Vagina (tissue), 2 donors: ENCODE data around the gene MANEAL. TPM values are rescaled to one million over a fixed set of nuclear protein-coding genes. Genes with fewer than 3 reads are reported as not detected.

ENCODE experiments used
- DNase-seq, 2 donors: peaks; one replicate each; pipeline ENCODE4 v3.0.0-alpha.2; 2017; ENCODE audit errors: extremely low spot score in 2 of 2
- H3K27ac ChIP-seq: fragments of 200-600 bp; sonication (generic); one replicate; pipeline ENCODE4 v1.5.1; 2019
- H3K27me3 ChIP-seq: fragments of 200-600 bp; sonication (generic); one replicate; pipeline ENCODE4 v1.5.1; 2019
- H3K36me3 ChIP-seq, 2 donors: fragments of 200-600 bp; sonication (generic); one replicate each; pipeline ENCODE4 v1.5.1; 2017 to 2019
- H3K4me1 ChIP-seq: fragments of 200-600 bp; sonication (generic); one replicate; pipeline ENCODE4 v1.5.1; 2019
- H3K4me3 ChIP-seq, 2 donors: fragments of 200-600 bp; sonication (generic); 1 replicate in 1 of 2; 2 replicates in 1 of 2; pipeline ENCODE4 v1.5.1; 2016 to 2019
- H3K9me3 ChIP-seq: fragments of 200-600 bp; sonication (generic); one replicate; pipeline ENCODE4 v1.5.1; 2019
- POLR2A ChIP-seq, 2 donors: fragments of 450-650 bp; IDR thresholded peaks; one replicate each; pipeline ENCODE4 v1.6.1; 2017; ENCODE audit warnings: antibody characterized with exemption in 2 of 2, mild to moderate bottlenecking in 2 of 2, moderate library complexity in 2 of 2
- POLR2AphosphoS5 ChIP-seq, 2 donors: sonication (generic); formaldehyde crosslinking; IDR thresholded peaks; one replicate each; pipeline ENCODE4 v1.9.0; 2017; ENCODE audit warnings: antibody characterized with exemption in 2 of 2, mild to moderate bottlenecking in 2 of 2, low read depth in 1 of 2; ENCODE audit not compliant: insufficient read depth in 1 of 2
- intact Hi-C: fragments of 100-400 bp; cut with DNase I; formaldehyde crosslinking; loops from one replicate; pipeline ENCODE4 v1.15.1; 2023
- total RNA-seq: library from RNA; depleted of rRNA; stranded (reverse); fragments of >200 nt; gene quantifications from one replicate; pipeline ENCODE4 v1.2.3, GENCODE V29; 2016
- TF ChIP-seq, protein P1 (sequence below), 3 experiments: fragments of 450-650 bp in 2 of 3; fragments of 200-600 bp in 1 of 3; sonication (generic) in 1 of 3; IDR thresholded peaks; one replicate each; pipeline ENCODE4 v1.5.1; 2017 to 2019; ENCODE audit warnings: antibody characterized with exemption in 3 of 3, mild to moderate bottlenecking in 2 of 3, moderate library complexity in 2 of 3

Gene MANEAL
- total RNA-seq, 1 donor from 2014 or later, result 3.2 TPM

DNA sequence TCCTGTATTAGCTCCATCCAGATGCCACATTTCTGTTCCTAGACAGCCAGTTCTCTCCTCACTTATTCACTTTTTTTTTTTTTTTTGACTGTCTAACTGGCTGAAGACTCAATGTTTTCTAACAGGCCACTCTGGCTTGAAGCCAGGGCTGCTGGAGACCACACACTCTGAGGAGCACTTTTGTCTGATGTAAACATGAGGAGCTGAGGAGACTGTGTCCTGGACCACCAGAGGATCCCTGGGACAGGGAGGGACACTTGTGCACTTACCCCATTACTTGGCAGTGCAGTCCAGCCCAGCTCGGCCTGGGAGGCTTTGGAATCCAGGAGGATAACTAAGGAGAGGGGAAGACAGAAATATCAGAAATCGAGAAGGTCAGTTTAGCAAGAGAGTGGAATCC lies 31.1 kb upstream of the MANEAL start:
- no peaks in the 10 kb centered on the region for H3K9me3 ChIP-seq
- no peaks in the 10 kb centered on the region for H3K36me3 ChIP-seq
- peaks cover 8% of the 10 kb centered on the region for H3K27me3 ChIP-seq
- TF ChIP-seq, protein P1, sequence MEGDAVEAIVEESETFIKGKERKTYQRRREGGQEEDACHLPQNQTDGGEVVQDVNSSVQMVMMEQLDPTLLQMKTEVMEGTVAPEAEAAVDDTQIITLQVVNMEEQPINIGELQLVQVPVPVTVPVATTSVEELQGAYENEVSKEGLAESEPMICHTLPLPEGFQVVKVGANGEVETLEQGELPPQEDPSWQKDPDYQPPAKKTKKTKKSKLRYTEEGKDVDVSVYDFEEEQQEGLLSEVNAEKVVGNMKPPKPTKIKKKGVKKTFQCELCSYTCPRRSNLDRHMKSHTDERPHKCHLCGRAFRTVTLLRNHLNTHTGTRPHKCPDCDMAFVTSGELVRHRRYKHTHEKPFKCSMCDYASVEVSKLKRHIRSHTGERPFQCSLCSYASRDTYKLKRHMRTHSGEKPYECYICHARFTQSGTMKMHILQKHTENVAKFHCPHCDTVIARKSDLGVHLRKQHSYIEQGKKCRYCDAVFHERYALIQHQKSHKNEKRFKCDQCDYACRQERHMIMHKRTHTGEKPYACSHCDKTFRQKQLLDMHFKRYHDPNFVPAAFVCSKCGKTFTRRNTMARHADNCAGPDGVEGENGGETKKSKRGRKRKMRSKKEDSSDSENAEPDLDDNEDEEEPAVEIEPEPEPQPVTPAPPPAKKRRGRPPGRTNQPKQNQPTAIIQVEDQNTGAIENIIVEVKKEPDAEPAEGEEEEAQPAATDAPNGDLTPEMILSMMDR (IDR thresholded peaks at IDR 0.05), result no peak
- no peak overlapping the region for H3K4me3 ChIP-seq
- intact Hi-C loops, result no loop called here
- H3K4me1 ChIP-seq, result peaks cover 3% of the 10 kb centered on the region
- no peak overlapping the region for H3K27ac ChIP-seq
- DNase-seq, result no peak

DNA sequence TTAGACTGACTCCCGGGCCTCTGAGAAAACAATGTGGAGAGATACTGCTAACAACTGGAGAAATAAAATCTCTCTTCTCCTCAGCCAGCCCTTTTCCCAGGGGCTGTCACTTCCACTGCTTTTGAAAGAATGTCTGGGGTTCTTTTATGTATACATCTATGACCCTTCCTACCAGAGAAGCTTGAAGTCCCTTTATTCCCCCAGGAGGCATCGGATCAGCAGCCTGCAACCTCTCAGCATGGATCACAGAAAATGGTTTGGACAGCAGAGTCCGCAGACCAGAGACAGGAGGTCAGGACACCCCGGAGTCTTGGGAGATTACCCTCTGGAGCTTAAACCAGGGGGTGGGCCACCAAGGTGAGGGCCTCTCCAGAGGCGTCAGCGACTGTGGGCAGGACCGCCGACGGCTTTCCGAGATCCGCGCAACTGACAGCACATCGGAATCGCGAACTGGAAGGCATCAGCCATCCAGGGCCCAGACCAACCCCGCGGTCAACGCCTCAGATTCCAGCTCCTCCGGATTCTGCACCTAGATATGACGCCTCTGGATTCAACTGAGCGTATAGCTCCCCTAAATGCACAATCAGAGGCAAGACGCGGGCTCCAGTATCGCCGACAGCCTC lies 29.7 kb upstream of the MANEAL start:
- Histone ChIP-seq H3K4me3 (no peak overlapping the region), H3K36me3 (no peaks in the 10 kb centered on the region), H3K27ac (no peak overlapping the region), H3K9me3 (no peaks in the 10 kb centered on the region), H3K4me1 (peaks cover 3% of the 10 kb centered on the region), H3K27me3 (peaks cover 8% of the 10 kb centered on the region)
- TF ChIP-seq POLR2A (IDR thresholded peaks at IDR 0.05) (no peak), POLR2AphosphoS5 (IDR thresholded peaks at IDR 0.05; ENCODE audit: insufficient read depth in 1 of 2, low read depth in 1 of 2) (no peak)
- TF ChIP-seq, protein P1 (IDR thresholded peaks at IDR 0.05), result no peak
- no peak for DNase-seq
- intact Hi-C loops, result no loop called here

DNA sequence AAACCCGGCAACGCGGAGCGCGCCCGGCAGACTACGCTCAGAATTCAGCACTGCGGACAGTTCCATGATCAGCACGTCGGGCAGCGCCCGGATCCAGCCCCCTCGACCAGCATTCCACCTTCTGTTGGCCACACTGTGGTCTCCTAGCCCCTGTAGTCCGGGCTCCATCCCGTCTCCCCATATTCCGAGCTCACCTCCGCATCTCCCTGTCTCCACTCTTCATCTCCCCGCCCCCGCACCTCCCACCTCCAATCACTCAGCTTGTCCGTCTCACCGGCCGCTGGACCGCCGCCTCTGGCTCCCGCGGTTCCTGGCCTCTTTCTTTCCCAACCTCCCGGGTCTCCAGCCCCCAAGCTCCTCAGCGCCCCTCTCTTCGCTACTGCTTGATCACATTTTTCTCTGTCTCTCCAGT lies 29.2 kb upstream of the MANEAL start:
- Histone ChIP-seq H3K27me3 (peaks cover 8% of the 10 kb centered on the region), H3K27ac (no peak overlapping the region), H3K4me1 (peaks cover 3% of the 10 kb centered on the region), H3K9me3 (no peaks in the 10 kb centered on the region), H3K4me3 (no peak overlapping the region), H3K36me3 (no peaks in the 10 kb centered on the region)
- TF ChIP-seq, protein P1 (IDR thresholded peaks at IDR 0.05), result no peak
- TF ChIP-seq POLR2AphosphoS5 (IDR thresholded peaks at IDR 0.05; ENCODE audit: insufficient read depth in 1 of 2, low read depth in 1 of 2) (no peak), POLR2A (IDR thresholded peaks at IDR 0.05) (no peak)
- DNase-seq, result no peak
- intact Hi-C loops, result no loop called here

DNA sequence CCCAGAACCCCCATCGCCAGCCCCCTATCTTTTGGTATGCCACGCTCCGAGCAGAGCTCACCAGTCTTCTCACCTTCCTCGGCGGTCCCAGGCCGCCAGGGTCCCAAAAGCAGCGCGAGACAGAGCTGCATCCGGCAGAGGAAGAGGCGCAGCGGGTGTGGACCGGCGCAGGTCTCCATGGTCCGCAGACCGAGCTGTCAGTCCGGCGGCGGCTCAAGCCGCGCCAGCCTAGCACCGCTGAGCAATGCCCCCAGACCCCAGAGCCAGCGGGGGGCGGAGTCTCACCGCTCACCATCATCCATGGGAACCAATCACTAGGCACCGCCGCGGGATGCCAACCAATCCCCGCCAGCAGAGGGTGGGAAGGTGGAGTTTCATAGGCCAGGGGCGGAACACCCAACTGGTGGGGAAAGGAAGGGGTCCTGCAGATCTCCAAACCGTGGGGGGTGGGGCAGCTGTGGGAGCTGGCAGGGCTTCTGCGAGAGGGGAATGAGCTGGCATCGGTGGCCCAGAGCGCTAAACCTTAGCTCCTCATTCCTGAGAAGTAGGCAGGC lies 28.7 kb upstream of the MANEAL start, which contains the start of gene EPHA10:
TSS of gene EPHA10 (minus strand) at position 233 of the 554 bp plus-strand sequence. CDS start at position 179, 54 bp downstream.
- H3K27me3 ChIP-seq, result peaks cover 8% of the 10 kb centered on the region
- TF ChIP-seq, protein P1 (IDR thresholded peaks at IDR 0.05), result no peak
- TF ChIP-seq POLR2AphosphoS5 (IDR thresholded peaks at IDR 0.05; ENCODE audit: insufficient read depth in 1 of 2, low read depth in 1 of 2), result no peak
- intact Hi-C loops, result no loop called here

DNA sequence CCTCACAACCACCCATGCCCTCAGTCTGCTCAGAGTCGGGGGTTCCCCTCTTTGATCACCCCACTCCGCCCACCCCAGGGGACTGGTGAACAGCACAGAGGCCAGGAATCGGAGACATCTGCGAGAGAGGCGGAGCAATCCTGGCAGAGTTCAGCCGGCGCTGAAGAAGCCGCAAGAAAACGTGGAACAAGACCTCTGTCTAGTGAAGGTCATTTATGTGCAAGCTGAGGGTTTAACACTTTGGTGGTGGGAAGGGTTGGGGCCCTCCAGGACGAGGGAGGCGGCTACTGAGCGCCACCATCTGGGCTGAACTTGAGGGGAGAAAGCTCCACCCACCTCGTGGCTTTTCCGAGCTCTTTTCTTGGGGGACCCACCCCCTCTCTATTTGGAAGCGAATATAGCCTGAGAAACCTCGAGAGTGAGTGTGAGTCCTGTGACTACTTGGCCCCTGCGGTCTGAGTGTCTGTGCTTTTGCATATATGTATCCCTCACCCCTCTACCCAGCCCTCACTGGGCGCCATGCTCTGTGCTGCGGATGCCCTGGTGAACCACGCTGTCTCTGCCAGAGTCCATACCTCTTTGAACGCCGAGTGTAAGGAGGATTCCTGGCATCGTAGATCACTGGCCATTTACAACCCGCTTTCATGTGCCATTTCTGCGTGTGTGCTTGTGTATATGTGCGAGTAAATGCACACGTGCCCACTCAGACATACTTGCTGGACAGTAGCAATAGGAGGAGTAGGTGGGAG lies 27.6 kb upstream of the MANEAL start:
- H3K27me3 ChIP-seq, result peaks cover 8% of the 10 kb centered on the region
- H3K4me1 ChIP-seq, result peaks cover 3% of the 10 kb centered on the region
- H3K27ac ChIP-seq, result no peak overlapping the region
- no peak overlapping the region for H3K4me3 ChIP-seq
- DNase-seq, result no peak
- intact Hi-C loops, result no loop called here
- TF ChIP-seq, protein P1 (IDR thresholded peaks at IDR 0.05), result no peak
- TF ChIP-seq POLR2AphosphoS5 (IDR thresholded peaks at IDR 0.05; ENCODE audit: insufficient read depth in 1 of 2, low read depth in 1 of 2), result no peak
- TF ChIP-seq POLR2A (IDR thresholded peaks at IDR 0.05), result no peak
- H3K36me3 ChIP-seq, result no peaks in the 10 kb centered on the region
- H3K9me3 ChIP-seq, result no peaks in the 10 kb centered on the region

More for the DNA sequence above, 28.7 kb upstream of the MANEAL start, which contains the start of gene EPHA10:
- H3K27ac ChIP-seq, result no peak within 1 kb of the TSS
- no peak within 1 kb of the TSS for H3K4me3 ChIP-seq
- peaks cover 3% of the 10 kb centered on the region for H3K4me1 ChIP-seq
- no peaks in the 10 kb centered on the region for H3K36me3 ChIP-seq
- DNase-seq, result no peak
- H3K9me3 ChIP-seq, result no peaks in the 10 kb centered on the region
